ENCODE measurements around the gene AP1G2. TPM values are rescaled to one million over a fixed set of nuclear protein-coding genes. Genes with fewer than 3 reads are reported as not detected.

The AP1G2 gene, protein sequence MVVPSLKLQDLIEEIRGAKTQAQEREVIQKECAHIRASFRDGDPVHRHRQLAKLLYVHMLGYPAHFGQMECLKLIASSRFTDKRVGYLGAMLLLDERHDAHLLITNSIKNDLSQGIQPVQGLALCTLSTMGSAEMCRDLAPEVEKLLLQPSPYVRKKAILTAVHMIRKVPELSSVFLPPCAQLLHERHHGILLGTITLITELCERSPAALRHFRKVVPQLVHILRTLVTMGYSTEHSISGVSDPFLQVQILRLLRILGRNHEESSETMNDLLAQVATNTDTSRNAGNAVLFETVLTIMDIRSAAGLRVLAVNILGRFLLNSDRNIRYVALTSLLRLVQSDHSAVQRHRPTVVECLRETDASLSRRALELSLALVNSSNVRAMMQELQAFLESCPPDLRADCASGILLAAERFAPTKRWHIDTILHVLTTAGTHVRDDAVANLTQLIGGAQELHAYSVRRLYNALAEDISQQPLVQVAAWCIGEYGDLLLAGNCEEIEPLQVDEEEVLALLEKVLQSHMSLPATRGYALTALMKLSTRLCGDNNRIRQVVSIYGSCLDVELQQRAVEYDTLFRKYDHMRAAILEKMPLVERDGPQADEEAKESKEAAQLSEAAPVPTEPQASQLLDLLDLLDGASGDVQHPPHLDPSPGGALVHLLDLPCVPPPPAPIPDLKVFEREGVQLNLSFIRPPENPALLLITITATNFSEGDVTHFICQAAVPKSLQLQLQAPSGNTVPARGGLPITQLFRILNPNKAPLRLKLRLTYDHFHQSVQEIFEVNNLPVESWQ
- total RNA-seq, result 146 TPM
- long read RNA-seq, transcript AP1G2-202 (22 exons, 2,609 nt), result major isoform, 23 of 125 reads
- long read RNA-seq, partial matches to known transcripts, result 21 of 125 reads
- long read RNA-seq, other reads (novel, unspliced or antisense), result 78 of 125 reads

DNA sequence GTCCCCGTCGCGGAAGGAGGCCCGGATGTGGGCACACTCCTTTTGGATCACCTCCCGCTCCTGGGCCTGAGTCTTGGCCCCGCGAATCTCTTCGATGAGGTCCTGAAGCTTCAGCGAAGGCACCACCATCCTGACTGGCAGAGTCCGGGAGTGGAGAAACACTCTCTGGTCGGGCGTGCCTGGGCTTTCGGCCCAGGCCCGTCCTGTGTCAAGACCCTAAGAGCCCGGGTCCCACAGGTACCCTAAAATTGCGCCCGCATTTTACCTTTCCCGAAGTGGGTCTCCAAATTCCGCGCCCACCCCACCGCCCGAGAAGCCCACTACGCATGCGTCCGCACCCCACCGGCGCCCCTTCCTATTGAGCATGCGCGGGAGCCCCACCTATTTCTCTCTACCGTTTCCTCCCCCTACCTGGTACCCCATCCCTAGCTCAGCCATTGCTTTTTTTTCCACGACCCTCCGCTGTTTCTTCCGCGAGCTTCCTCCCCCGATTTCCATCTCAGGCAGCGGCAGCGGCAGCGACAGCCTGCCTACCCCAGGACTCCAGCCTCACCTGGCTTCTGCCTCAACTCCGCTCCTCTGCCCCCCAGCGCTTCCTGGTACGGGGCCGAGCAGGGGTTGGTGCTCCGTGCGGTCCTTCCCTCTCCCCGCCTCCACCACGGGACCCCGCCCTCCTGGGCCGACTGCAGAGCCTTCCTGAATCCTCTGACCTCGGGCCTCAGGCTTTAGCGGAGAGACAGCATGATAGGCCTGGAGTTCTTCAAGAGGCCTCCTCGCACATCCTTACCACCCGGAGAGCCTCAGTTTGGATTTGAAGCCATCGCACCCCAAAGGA, at the start of gene AP1G2:
Gene AP1G2 (minus strand): TSS at position 606 of the 835 bp plus-strand sequence. CDS start 477 bp downstream, at position 129.
- peaks cover 32% of the 10 kb centered on the region for H3K36me3 ChIP-seq
- peak; percentile 92 to 96 for ATAC-seq

GRCh38 chr14:23615856-23616255, 48.3 kb upstream of the AP1G2 start:
- no peaks in the 10 kb centered on the region for H3K36me3 ChIP-seq
- no peak overlapping the region for H3K4me3 ChIP-seq
- peaks cover under 1% of the 10 kb centered on the region for H3K4me1 ChIP-seq
- H3K27me3 ChIP-seq (ENCODE audit: low read depth), result no peaks in the 10 kb centered on the region
- no peaks in the 10 kb centered on the region for H3K9me3 ChIP-seq
- ATAC-seq (no peak), DNase-seq (no peak)
- no peak overlapping the region for H3K27ac ChIP-seq
- TF ChIP-seq, protein P1, sequence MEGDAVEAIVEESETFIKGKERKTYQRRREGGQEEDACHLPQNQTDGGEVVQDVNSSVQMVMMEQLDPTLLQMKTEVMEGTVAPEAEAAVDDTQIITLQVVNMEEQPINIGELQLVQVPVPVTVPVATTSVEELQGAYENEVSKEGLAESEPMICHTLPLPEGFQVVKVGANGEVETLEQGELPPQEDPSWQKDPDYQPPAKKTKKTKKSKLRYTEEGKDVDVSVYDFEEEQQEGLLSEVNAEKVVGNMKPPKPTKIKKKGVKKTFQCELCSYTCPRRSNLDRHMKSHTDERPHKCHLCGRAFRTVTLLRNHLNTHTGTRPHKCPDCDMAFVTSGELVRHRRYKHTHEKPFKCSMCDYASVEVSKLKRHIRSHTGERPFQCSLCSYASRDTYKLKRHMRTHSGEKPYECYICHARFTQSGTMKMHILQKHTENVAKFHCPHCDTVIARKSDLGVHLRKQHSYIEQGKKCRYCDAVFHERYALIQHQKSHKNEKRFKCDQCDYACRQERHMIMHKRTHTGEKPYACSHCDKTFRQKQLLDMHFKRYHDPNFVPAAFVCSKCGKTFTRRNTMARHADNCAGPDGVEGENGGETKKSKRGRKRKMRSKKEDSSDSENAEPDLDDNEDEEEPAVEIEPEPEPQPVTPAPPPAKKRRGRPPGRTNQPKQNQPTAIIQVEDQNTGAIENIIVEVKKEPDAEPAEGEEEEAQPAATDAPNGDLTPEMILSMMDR (IDR thresholded peaks at IDR 0.05), result no peak
- intact Hi-C loops (cut with DNase I), result no loop called here

More for the DNA sequence above, at the start of gene AP1G2:
- peak; percentile 94 for DNase-seq
- Histone ChIP-seq H3K4me1 (peaks cover 28% of the 10 kb centered on the region), H3K4me3 (peak within 1 kb of the TSS; percentile 79), H3K9me3 (no peaks in the 10 kb centered on the region), H3K27ac (peak within 1 kb of the TSS; percentile 76), H3K27me3 (ENCODE audit: low read depth) (no peaks in the 10 kb centered on the region)
- intact Hi-C loops (cut with DNase I), result loop anchor here (10.0 kb wide), 1 partner anchor 93 kb away; no protein-coding TSS in a partner anchor
- TF ChIP-seq, protein P1 (IDR thresholded peaks at IDR 0.05), result no peak

DNA sequence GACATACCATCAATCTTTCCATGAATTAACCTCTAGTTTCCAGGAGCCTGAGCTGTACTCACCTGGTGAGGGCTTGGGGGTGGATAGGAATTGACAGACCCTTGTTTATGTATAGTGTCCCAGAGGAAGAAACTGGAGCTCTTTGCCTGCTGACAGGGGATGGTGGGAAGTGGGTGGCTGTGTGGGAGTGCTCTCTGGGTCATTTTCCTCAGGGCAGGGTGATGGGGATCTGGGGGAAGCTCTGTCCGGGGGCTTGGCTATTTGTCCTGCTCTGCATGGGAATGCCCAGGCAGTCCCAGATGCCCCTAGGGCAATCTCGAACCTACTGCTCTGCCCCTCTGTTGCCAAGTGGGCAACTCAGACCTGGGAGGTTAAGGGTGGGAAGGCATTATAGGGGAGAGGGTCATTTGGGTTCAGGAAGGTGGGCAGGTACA, 46.8 kb upstream of the AP1G2 start:
- peak overlapping the region; percentile 38 for H3K4me3 ChIP-seq

DNA sequence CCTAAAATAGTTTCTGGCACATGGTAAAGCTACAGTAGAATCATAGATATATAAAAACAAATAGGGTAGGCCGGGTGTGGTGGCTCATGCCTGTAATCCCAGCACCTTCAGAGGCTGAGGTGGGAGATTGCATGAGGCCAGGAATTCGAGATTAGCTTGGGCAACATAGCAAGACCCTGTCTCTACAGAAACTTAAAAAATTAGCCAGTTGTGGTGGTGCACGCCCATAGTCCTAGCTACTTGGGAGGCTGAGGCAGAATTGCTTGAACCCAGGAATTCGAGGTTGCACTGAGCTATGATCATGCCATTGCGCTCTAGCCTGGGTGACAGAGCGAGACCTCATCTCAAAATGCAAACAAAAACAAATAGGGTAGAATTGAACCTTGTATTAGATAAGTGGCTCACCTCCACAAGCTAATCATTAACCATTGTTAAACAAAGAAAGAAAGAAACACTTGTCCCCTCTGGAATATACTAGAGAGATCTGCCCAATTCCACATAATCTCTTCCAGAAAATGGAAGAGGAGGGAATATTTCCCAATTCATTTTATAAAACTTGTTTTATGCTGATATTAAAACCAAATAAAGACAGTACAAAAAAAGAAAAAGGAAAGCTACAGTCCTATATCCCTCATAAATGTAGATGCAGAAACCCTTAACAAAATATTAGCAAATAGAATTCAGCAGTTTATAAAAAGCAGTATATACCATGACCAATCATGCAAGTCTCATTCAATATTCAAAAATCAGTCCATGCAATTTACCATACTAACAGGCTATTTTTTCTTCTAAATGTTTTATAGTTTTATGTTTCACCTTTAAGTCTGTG, 45.9 kb upstream of the AP1G2 start:
- H3K27ac ChIP-seq, result peak overlapping the region; percentile 67
- TF ChIP-seq, protein P1 (IDR thresholded peaks at IDR 0.05), result no peak
- no peaks in the 10 kb centered on the region for H3K9me3 ChIP-seq
- DNase-seq, result no peak
- peaks cover 3% of the 10 kb centered on the region for H3K4me1 ChIP-seq
- H3K36me3 ChIP-seq, result no peaks in the 10 kb centered on the region
- H3K27me3 ChIP-seq (ENCODE audit: low read depth), result no peaks in the 10 kb centered on the region
- peak overlapping the region; percentile 38 for H3K4me3 ChIP-seq
- no peak for ATAC-seq
- intact Hi-C loops (cut with DNase I), result no loop called here

More for the DNA sequence above, 46.8 kb upstream of the AP1G2 start:
- no peaks in the 10 kb centered on the region for H3K36me3 ChIP-seq
- H3K27me3 ChIP-seq (ENCODE audit: low read depth), result no peaks in the 10 kb centered on the region
- peaks cover 3% of the 10 kb centered on the region for H3K4me1 ChIP-seq
- peak overlapping the region; percentile 18 for H3K27ac ChIP-seq
- DNase-seq (no peak), ATAC-seq (no peak)
- no peaks in the 10 kb centered on the region for H3K9me3 ChIP-seq
- intact Hi-C loops (cut with DNase I), result no loop called here
- TF ChIP-seq, protein P1 (IDR thresholded peaks at IDR 0.05), result no peak
